ENCODE results near the gene PCCA. TPM values are rescaled to one million over a fixed set of nuclear protein-coding genes. Genes with fewer than 3 reads are reported as not detected.

PCCA gene
- total RNA-seq, 2 experiments from 2014 or later = 11.7 to 12.2 TPM

GRCh38 chr13:100491164-100491842 is 402.4 kb downstream of the PCCA start:
- CTCF ChIA-PET = no interaction called here
- no peak overlapping the region for H3K4me3 Mint-ChIP-seq

GRCh38 chr13:100493418-100493817 is 404.5 kb downstream of the PCCA start:
- Mint-ChIP-seq H3K9me3 (no peaks in the 10 kb centered on the region), H3K4me3 (no peak overlapping the region), H3K4me1 (peaks cover 6% of the 10 kb centered on the region), H3K36me3 (ENCODE audit: low read depth) (no peaks in the 10 kb centered on the region), H3K27ac (no peak overlapping the region), H3K27me3 (no peaks in the 10 kb centered on the region)
- POLR2A ChIA-PET = no interaction called here
- no peak for DNase-seq
- CTCF ChIA-PET = no interaction called here

More at GRCh38 chr13:100491164-100491842, 402.4 kb downstream of the PCCA start:
- Mint-ChIP-seq H3K9me3 (no peaks in the 10 kb centered on the region), H3K4me1 (no peaks in the 10 kb centered on the region), H3K27ac (no peak overlapping the region), H3K27me3 (no peaks in the 10 kb centered on the region), H3K36me3 (ENCODE audit: low read depth) (no peaks in the 10 kb centered on the region)
- POLR2A ChIA-PET = no interaction called here
- DNase-seq = no peak

GRCh38 chr13:100495455-100495854 is 406.6 kb downstream of the PCCA start:
- H3K36me3 Mint-ChIP-seq (ENCODE audit: low read depth) = no peaks in the 10 kb centered on the region
- ChIA-PET POLR2A (no interaction called here), CTCF (no interaction called here)
- no peak for DNase-seq
- peaks cover 15% of the 10 kb centered on the region for H3K4me1 Mint-ChIP-seq
- no peak overlapping the region for H3K4me3 Mint-ChIP-seq
- no peaks in the 10 kb centered on the region for H3K9me3 Mint-ChIP-seq
- H3K27me3 Mint-ChIP-seq = no peaks in the 10 kb centered on the region
- H3K27ac Mint-ChIP-seq = no peak overlapping the region

- no peaks in the 10 kb centered on the region for H3K27me3 Mint-ChIP-seq
- H3K9me3 Mint-ChIP-seq = no peaks in the 10 kb centered on the region
- H3K4me1 Mint-ChIP-seq = peaks cover 15% of the 10 kb centered on the region
- no peak overlapping the region for H3K27ac Mint-ChIP-seq
- DNase-seq = no peak
- no peak overlapping the region for H3K4me3 Mint-ChIP-seq
- no peaks in the 10 kb centered on the region for H3K36me3 Mint-ChIP-seq (ENCODE audit: low read depth)
- ChIA-PET CTCF (no interaction called here), POLR2A (no interaction called here)
Measured at GRCh38 chr13:100497389-100497788, 408.5 kb downstream of the PCCA start.

- peaks cover 8% of the 10 kb centered on the region for H3K27me3 Mint-ChIP-seq
- DNase-seq = no peak
- ChIA-PET CTCF (interaction anchor here (1.2 kb wide), 1 partner anchor 11 kb away, joined by 3 read pairs; no protein-coding TSS in a partner anchor), POLR2A (no interaction called here)
- no peak overlapping the region for H3K27ac Mint-ChIP-seq
- no peaks in the 10 kb centered on the region for H3K9me3 Mint-ChIP-seq
- peaks cover 2% of the 10 kb centered on the region for H3K36me3 Mint-ChIP-seq (ENCODE audit: low read depth)
- peaks cover 36% of the 10 kb centered on the region for H3K4me1 Mint-ChIP-seq
- H3K4me3 Mint-ChIP-seq = no peak overlapping the region
Measured at GRCh38 chr13:100502446-100502845, 413.6 kb downstream of the PCCA start.

- Mint-ChIP-seq H3K4me3 (no peak overlapping the region), H3K36me3 (ENCODE audit: low read depth) (peaks cover 2% of the 10 kb centered on the region), H3K9me3 (no peaks in the 10 kb centered on the region), H3K4me1 (peaks cover 34% of the 10 kb centered on the region), H3K27ac (no peak overlapping the region), H3K27me3 (peaks cover 8% of the 10 kb centered on the region)
- CTCF ChIA-PET = no interaction called here
- DNase-seq = no peak
- POLR2A ChIA-PET = no interaction called here
Measured at GRCh38 chr13:100503622-100504021, 414.7 kb downstream of the PCCA start.

GRCh38 chr13:100506154-100506553 is 417.3 kb downstream of the PCCA start:
- peak; percentile 31 for DNase-seq
- Mint-ChIP-seq H3K27ac (peak overlapping the region; percentile 38), H3K4me1 (peaks cover 27% of the 10 kb centered on the region), H3K4me3 (peak overlapping the region; percentile 56), H3K27me3 (peaks cover 9% of the 10 kb centered on the region), H3K36me3 (ENCODE audit: low read depth) (peaks cover 2% of the 10 kb centered on the region), H3K9me3 (no peaks in the 10 kb centered on the region)
- CTCF ChIA-PET = interaction anchor here (1.1 kb wide), 2 partner anchors 9 to 849 kb away, joined by 4 to 6 read pairs; no protein-coding TSS in a partner anchor
- POLR2A ChIA-PET = interaction anchor here (1.2 kb wide), 1 partner anchor 112 kb away, joined by 3 read pairs; no protein-coding TSS in a partner anchor

GRCh38 chr13:100506600-100507422 is 417.9 kb downstream of the PCCA start:
- POLR2A ChIA-PET = interaction anchor here (1.2 kb wide), 1 partner anchor 113 kb away, joined by 3 read pairs; no protein-coding TSS in a partner anchor
- H3K27ac Mint-ChIP-seq = peak overlapping the region; percentile 38
- no peak for DNase-seq
- H3K36me3 Mint-ChIP-seq (ENCODE audit: low read depth) = peaks cover 2% of the 10 kb centered on the region
- peaks cover 27% of the 10 kb centered on the region for H3K4me1 Mint-ChIP-seq
- CTCF ChIA-PET = interaction anchor here (1.1 kb wide), 2 partner anchors 8 to 850 kb away, joined by 4 to 6 read pairs; no protein-coding TSS in a partner anchor
- no peaks in the 10 kb centered on the region for H3K9me3 Mint-ChIP-seq
- peak overlapping the region; percentile 56 for H3K4me3 Mint-ChIP-seq
- peaks cover 12% of the 10 kb centered on the region for H3K27me3 Mint-ChIP-seq

GRCh38 chr13:100508455-100508854 is 419.6 kb downstream of the PCCA start:
- no peak overlapping the region for H3K4me3 Mint-ChIP-seq
- CTCF ChIA-PET = no interaction called here
- POLR2A ChIA-PET = no interaction called here
- peaks cover 27% of the 10 kb centered on the region for H3K4me1 Mint-ChIP-seq
- H3K27ac Mint-ChIP-seq = no peak overlapping the region
- no peaks in the 10 kb centered on the region for H3K36me3 Mint-ChIP-seq (ENCODE audit: low read depth)
- H3K27me3 Mint-ChIP-seq = peaks cover 10% of the 10 kb centered on the region
- DNase-seq = no peak
- H3K9me3 Mint-ChIP-seq = no peaks in the 10 kb centered on the region

GRCh38 chr13:100508996-100509395 is 420.1 kb downstream of the PCCA start:
- Mint-ChIP-seq H3K4me1 (peaks cover 27% of the 10 kb centered on the region), H3K27me3 (peaks cover 15% of the 10 kb centered on the region), H3K36me3 (ENCODE audit: low read depth) (no peaks in the 10 kb centered on the region), H3K9me3 (no peaks in the 10 kb centered on the region), H3K27ac (no peak overlapping the region), H3K4me3 (no peak overlapping the region)
- ChIA-PET CTCF (no interaction called here), POLR2A (no interaction called here)
- DNase-seq = no peak

- Mint-ChIP-seq H3K4me3 (no peak overlapping the region), H3K4me1 (peaks cover 29% of the 10 kb centered on the region), H3K9me3 (no peaks in the 10 kb centered on the region), H3K27ac (no peak overlapping the region), H3K27me3 (peaks cover 14% of the 10 kb centered on the region), H3K36me3 (ENCODE audit: low read depth) (no peaks in the 10 kb centered on the region)
- CTCF ChIA-PET = interaction anchor here (0.8 kb wide), 1 partner anchor 275 kb away, joined by 3 read pairs; no protein-coding TSS in a partner anchor
- POLR2A ChIA-PET = no interaction called here
- DNase-seq = no peak
Measured at GRCh38 chr13:100510208-100510957, 421.5 kb downstream of the PCCA start.

- Mint-ChIP-seq H3K27ac (no peak overlapping the region), H3K9me3 (no peaks in the 10 kb centered on the region), H3K27me3 (peaks cover 14% of the 10 kb centered on the region), H3K4me1 (peaks cover 22% of the 10 kb centered on the region), H3K4me3 (no peak overlapping the region), H3K36me3 (ENCODE audit: low read depth) (no peaks in the 10 kb centered on the region)
- DNase-seq = no peak
- CTCF ChIA-PET = interaction anchor here (0.8 kb wide), 1 partner anchor 276 kb away, joined by 3 read pairs; no protein-coding TSS in a partner anchor
- POLR2A ChIA-PET = no interaction called here
Measured at GRCh38 chr13:100511466-100511865, 422.6 kb downstream of the PCCA start.

- no peaks in the 10 kb centered on the region for H3K36me3 Mint-ChIP-seq (ENCODE audit: low read depth)
- ChIA-PET CTCF (interaction anchor here (0.6 to 6.0 kb wide), 2 partner anchors 856 to 896 kb away, joined by 4 to 39 read pairs; no protein-coding TSS in a partner anchor), POLR2A (no interaction called here)
- peaks cover 14% of the 10 kb centered on the region for H3K27me3 Mint-ChIP-seq
- peaks cover 18% of the 10 kb centered on the region for H3K4me1 Mint-ChIP-seq
- no peak for DNase-seq
- H3K4me3 Mint-ChIP-seq = no peak overlapping the region
- no peaks in the 10 kb centered on the region for H3K9me3 Mint-ChIP-seq
- H3K27ac Mint-ChIP-seq = no peak overlapping the region
Measured at GRCh38 chr13:100512422-100512821, 423.5 kb downstream of the PCCA start.
